CD4-positive, alpha-beta T cell treated with Interleukin-6 at 100 ng/mL for 8 hours (primary cell): ENCODE measurements around the gene ACOT11.
"Not testable (repeated sequence)": the region's sequence is repeated elsewhere in the genome, so short reads cannot be mapped to it uniquely, and the experiment has no call there.

ENCODE experiments used
- DNase-seq: peaks from one replicate; pipeline ENCODE4 v3.0.0-alpha.2; 2020; ENCODE audit warnings: mixed read lengths, low spot score

Gene ACOT11

GRCh38 chr1:54608566-54609230 lies 60.7 kb downstream of the ACOT11 start:
- DNase-seq: no peak

GRCh38 chr1:54609301-54609921 lies 61.4 kb downstream of the ACOT11 start:
- DNase-seq: no peak

GRCh38 chr1:54610048-54610447 lies 62.0 kb downstream of the ACOT11 start:
- DNase-seq: no peak

- no peak for DNase-seq
These were observed 62.9 kb downstream of the ACOT11 start for GRCh38 chr1:54610601-54611580.

- no peak for DNase-seq
These were observed 63.6 kb downstream of the ACOT11 start for GRCh38 chr1:54611621-54612020.

GRCh38 chr1:54614024-54614423 lies 66.0 kb downstream of the ACOT11 start:
- DNase-seq: no peak

- DNase-seq: no peak
These were observed 66.5 kb downstream of the ACOT11 start for GRCh38 chr1:54614563-54614962.

- DNase-seq: no peak
These were observed 67.7 kb downstream of the ACOT11 start for GRCh38 chr1:54615531-54616279.

GRCh38 chr1:54619749-54620148 lies 71.7 kb downstream of the ACOT11 start:
- DNase-seq: no peak

- no peak for DNase-seq
These were observed 75.4 kb downstream of the ACOT11 start, which contains the start of gene FAM151A for GRCh38 chr1:54623216-54624007. Gene FAM151A (minus strand): TSS chr1:54623525. CDS start chr1:54623395, 130 bp downstream.

GRCh38 chr1:54624466-54625464 lies 76.7 kb downstream of the ACOT11 start:
- no peak for DNase-seq

GRCh38 chr1:54627196-54627595 lies 79.2 kb downstream of the ACOT11 start:
- no peak for DNase-seq

- not testable (repeated sequence) for DNase-seq
These were observed 87.8 kb downstream of the ACOT11 start for GRCh38 chr1:54635804-54636203.

GRCh38 chr1:54636461-54637446 lies 88.7 kb downstream of the ACOT11 start:
- DNase-seq: not testable (repeated sequence)

- DNase-seq: no peak
These were observed 92.3 kb downstream of the ACOT11 start for GRCh38 chr1:54640361-54640760.

- DNase-seq: no peak
These were observed 93.1 kb downstream of the ACOT11 start, which contains the start of gene MROH7 for GRCh38 chr1:54640863-54641836. Gene MROH7 (plus strand): TSS chr1:54641786. CDS start chr1:54652927, 11,141 bp downstream.

GRCh38 chr1:54643736-54644135 lies 95.7 kb downstream of the ACOT11 start:
- DNase-seq: no peak
